CD4-positive, CD25-positive, alpha-beta regulatory T cell (primary cell): ENCODE data around the gene AMDHD1. TPM values are rescaled to one million over a fixed set of nuclear protein-coding genes. Genes with fewer than 3 reads are reported as not detected.

Source experiments
- ATAC-seq, 2 donors: fragments of 150-1000 bp; cut with Tn5 transposase; one replicate each; pipeline ENCODE4 v1.10.0; 2021; ENCODE audit warnings: low read depth in 2 of 2, moderate number of reproducible peaks in 2 of 2, moderate library complexity in 1 of 2
- DNase-seq, 3 donors: peaks; one replicate each; pipeline versions ENCODE4 v3.0.0 to v3.0.0-alpha.2; 2012 to 2022; ENCODE audit warnings: mixed read lengths in 1 of 3
- H3K27ac ChIP-seq: one replicate; pipeline ENCODE4 v1.7.0; 2013; ENCODE audit warnings: mild to moderate bottlenecking, low read length; ENCODE audit not compliant: insufficient read depth, poor library complexity, severe bottlenecking
- H3K27me3 ChIP-seq: one replicate; pipeline ENCODE4 v1.7.0; 2013; ENCODE audit warnings: low read length; ENCODE audit not compliant: control insufficient read depth, insufficient read depth
- H3K36me3 ChIP-seq: one replicate; pipeline ENCODE4 v1.7.0; 2013; ENCODE audit warnings: mild to moderate bottlenecking, low read length, moderate library complexity; ENCODE audit not compliant: control insufficient read depth, insufficient read depth
- H3K4me1 ChIP-seq: 2 replicates; pipeline ENCODE4 v1.7.0; 2013; ENCODE audit warnings: mild to moderate bottlenecking, low read length; ENCODE audit not compliant: insufficient read depth, control insufficient read depth, poor library complexity, severe bottlenecking
- H3K4me3 ChIP-seq: one replicate; pipeline ENCODE4 v1.7.0; 2013; ENCODE audit warnings: low read depth, mild to moderate bottlenecking, low read length, moderate library complexity
- H3K9me3 ChIP-seq, 2 experiments: 1 replicate in 1 of 2; 2 replicates in 1 of 2; pipeline ENCODE4 v1.7.0; 2013; ENCODE audit warnings: low read length in 2 of 2, mild to moderate bottlenecking in 1 of 2, moderate library complexity in 1 of 2; ENCODE audit not compliant: control insufficient read depth in 2 of 2
- H3K27ac Mint-ChIP-seq, 3 donors: one replicate each; pipeline ENCODE4 v1.8.0; 2020 to 2022; ENCODE audit warnings: mild to moderate bottlenecking in 3 of 3, mixed read lengths in 3 of 3, moderate library complexity in 2 of 3
- H3K27me3 Mint-ChIP-seq: one replicate; pipeline ENCODE4 v1.8.0; 2022; ENCODE audit warnings: mild to moderate bottlenecking, mixed read lengths
- H3K36me3 Mint-ChIP-seq: one replicate; pipeline ENCODE4 v1.8.0; 2020; ENCODE audit warnings: mixed read lengths
- H3K4me1 Mint-ChIP-seq, 4 donors: one replicate each; pipeline ENCODE4 v1.8.0; 2020 to 2022; ENCODE audit warnings: mixed read lengths in 4 of 4, mild to moderate bottlenecking in 1 of 4
- H3K4me3 Mint-ChIP-seq, 4 donors: one replicate each; pipeline ENCODE4 v1.8.0; 2020 to 2022; ENCODE audit warnings: mild to moderate bottlenecking in 4 of 4, mixed read lengths in 4 of 4, moderate library complexity in 3 of 4
- H3K9me3 Mint-ChIP-seq, 7 donors: one replicate each; pipeline ENCODE4 v1.8.0; 2020 to 2022; ENCODE audit warnings: mixed read lengths in 7 of 7, mild to moderate bottlenecking in 3 of 7, moderate library complexity in 2 of 7
- polyA plus RNA-seq, 4 donors: library from polyadenylated mRNA; unstranded; fragments of 300-500 nt; fragmentation: Illumina TruSeq; gene quantifications; one replicate each; pipeline ENCODE4 v1.2.3, GENCODE V29; 2021
- total RNA-seq: library from RNA; stranded (reverse); gene quantifications from one replicate; pipeline ENCODE4 v1.2.3, GENCODE V29; 2022

AMDHD1 gene
- total and polyA plus RNA-seq, 5 donors from 2014 or later, result 0.23 to 0.86 (median 0.67) TPM; not detected in 2

DNA sequence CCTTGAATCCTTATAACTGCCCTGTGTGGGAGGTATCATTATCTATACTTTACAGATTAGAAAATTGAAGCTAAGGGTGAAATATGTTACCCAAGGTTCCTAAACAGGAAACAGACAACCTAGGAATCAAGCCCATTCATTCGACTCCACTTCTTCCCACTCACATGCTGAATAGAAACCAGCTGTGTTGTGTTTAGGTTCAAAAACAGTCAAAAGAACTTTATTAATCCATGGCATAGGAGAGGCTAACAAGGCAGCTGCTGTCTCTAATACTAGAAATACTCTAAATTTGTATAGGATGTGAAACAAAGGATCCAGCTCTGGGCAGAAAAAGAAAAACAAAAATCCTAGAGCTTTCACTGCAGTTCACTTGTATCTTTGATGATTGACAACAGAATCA is 9.9 kb downstream of the AMDHD1 start:
- H3K27me3 Mint-ChIP-seq, result peaks cover 4% of the 10 kb centered on the region
- no peak overlapping the region for H3K27ac ChIP-seq
- no peak overlapping the region for H3K27ac Mint-ChIP-seq
- peaks cover 3% of the 10 kb centered on the region for H3K27me3 ChIP-seq
- H3K4me1 Mint-ChIP-seq, result no peaks in the 10 kb centered on the region
- peaks cover 0 to 3% (median 0%) of the 10 kb centered on the region in 7 donors for H3K9me3 Mint-ChIP-seq
- no peak for DNase-seq
- H3K36me3 Mint-ChIP-seq, result peaks cover 6% of the 10 kb centered on the region
- H3K36me3 ChIP-seq, result no peaks in the 10 kb centered on the region
- H3K4me3 Mint-ChIP-seq, result no peak overlapping the region
- ATAC-seq, result no peak
- H3K9me3 ChIP-seq, result no peaks in the 10 kb centered on the region
- no peak overlapping the region for H3K4me3 ChIP-seq
- H3K4me1 ChIP-seq, result no peaks in the 10 kb centered on the region

DNA sequence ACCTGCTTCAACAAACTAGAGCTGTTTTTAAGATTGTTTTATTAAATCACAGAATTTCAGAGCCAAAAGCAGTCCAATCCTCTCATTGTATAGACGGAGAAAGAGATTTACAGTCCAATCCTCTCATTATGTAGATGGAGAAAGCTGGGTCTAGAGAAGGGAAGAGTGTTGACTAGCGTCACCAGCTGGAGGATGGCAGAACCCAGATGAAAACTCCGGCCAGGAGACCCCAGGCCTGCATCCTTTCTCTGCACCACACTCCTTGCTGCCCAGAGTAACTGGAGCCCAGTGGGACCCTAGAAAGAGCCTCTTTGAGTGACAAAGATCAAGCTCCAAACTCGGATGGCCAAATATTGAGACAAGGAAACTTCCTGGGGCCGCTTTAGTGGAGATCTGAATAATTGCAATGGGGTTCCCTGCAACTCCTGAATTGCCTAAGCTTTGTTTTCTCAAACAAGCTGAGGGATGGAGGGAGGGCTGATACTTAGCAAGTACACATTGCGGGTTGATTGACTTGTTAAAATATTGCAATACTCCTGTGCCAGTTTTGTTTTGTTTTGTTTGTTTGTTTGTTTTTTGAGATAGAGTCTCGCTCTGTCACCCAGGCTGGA is 12.5 kb downstream of the AMDHD1 start:
- peaks cover 8% of the 10 kb centered on the region for H3K27me3 Mint-ChIP-seq
- H3K9me3 Mint-ChIP-seq, result peaks cover 0 to 3% (median 0%) of the 10 kb centered on the region in 7 donors
- no peak overlapping the region for H3K27ac ChIP-seq
- ATAC-seq (no peak), DNase-seq (no peak)
- H3K36me3 ChIP-seq, result no peaks in the 10 kb centered on the region
- H3K4me1 ChIP-seq, result no peaks in the 10 kb centered on the region
- no peaks in the 10 kb centered on the region for H3K9me3 ChIP-seq
- H3K27me3 ChIP-seq, result peaks cover 3% of the 10 kb centered on the region
- no peaks in the 10 kb centered on the region for H3K4me1 Mint-ChIP-seq
- peaks cover 6% of the 10 kb centered on the region for H3K36me3 Mint-ChIP-seq
- H3K4me3 ChIP-seq, result no peak overlapping the region
- H3K4me3 Mint-ChIP-seq, result no peak overlapping the region
- no peak overlapping the region for H3K27ac Mint-ChIP-seq

DNA sequence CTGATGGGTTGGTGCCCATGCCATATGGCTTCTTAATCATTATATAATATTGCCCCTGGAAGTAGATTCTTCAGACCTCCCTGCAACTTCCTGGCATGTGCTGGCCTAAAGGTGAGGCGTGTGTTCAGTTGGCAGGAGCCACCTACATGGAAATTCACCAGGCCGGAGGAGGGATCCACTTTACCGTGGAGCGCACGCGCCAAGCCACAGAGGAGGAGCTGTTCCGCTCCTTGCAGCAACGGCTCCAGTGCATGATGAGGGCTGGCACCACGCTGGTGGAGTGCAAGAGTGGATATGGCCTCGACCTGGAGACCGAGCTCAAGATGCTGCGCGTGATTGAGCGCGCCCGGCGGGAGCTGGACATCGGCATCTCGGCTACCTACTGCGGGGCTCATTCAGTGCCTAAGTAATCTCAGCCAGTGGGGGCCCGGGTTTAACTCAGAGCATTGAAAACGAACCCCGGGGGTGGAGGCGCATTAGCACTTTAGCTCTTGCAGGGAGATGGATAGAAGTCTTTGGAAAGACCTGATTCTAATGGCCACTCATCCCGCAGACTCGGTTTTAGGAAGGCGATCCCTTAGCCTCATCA is 13.5 kb downstream of the AMDHD1 start:
- ATAC-seq (no peak), DNase-seq (no peak)
- no peaks in the 10 kb centered on the region for H3K9me3 Mint-ChIP-seq
- no peaks in the 10 kb centered on the region for H3K9me3 ChIP-seq
- no peak overlapping the region for H3K27ac ChIP-seq
- H3K27me3 Mint-ChIP-seq, result peaks cover 12% of the 10 kb centered on the region
- no peaks in the 10 kb centered on the region for H3K4me1 Mint-ChIP-seq
- H3K4me3 ChIP-seq, result no peak overlapping the region
- H3K4me1 ChIP-seq, result no peaks in the 10 kb centered on the region
- peaks cover 3% of the 10 kb centered on the region for H3K27me3 ChIP-seq
- H3K4me3 Mint-ChIP-seq, result no peak overlapping the region
- no peaks in the 10 kb centered on the region for H3K36me3 ChIP-seq
- H3K36me3 Mint-ChIP-seq, result peaks cover 9% of the 10 kb centered on the region
- H3K27ac Mint-ChIP-seq, result no peak overlapping the region

DNA sequence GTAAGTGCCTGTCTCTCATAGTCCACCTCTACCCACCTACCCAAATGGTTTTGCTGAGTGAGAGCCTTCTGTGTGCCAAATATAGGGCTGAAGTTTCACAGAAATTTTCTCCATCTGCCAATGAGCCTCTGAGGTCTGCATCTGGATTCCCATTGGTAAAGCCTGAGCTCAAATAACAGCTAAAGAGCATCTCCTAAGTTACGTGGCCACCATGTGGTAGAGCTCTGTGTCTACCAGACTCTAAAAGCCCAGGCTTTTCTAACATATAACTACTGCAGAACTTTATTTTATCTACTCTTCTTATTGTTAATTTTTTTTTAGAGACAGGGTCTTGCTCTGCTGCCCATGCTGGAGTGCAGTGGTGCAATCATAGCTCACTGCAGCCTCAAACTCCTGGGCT is 16.0 kb downstream of the AMDHD1 start:
- Histone ChIP-seq H3K9me3 (no peaks in the 10 kb centered on the region), H3K36me3 (no peaks in the 10 kb centered on the region), H3K27me3 (no peaks in the 10 kb centered on the region), H3K4me1 (no peaks in the 10 kb centered on the region), H3K27ac (no peak overlapping the region), H3K4me3 (no peak overlapping the region)
- peak overlapping the region in 1 of 3 donors; percentile 33 for H3K27ac Mint-ChIP-seq
- H3K4me1 Mint-ChIP-seq, result no peaks in the 10 kb centered on the region
- H3K36me3 Mint-ChIP-seq, result peaks cover 10% of the 10 kb centered on the region
- no peak overlapping the region for H3K4me3 Mint-ChIP-seq
- no peaks in the 10 kb centered on the region for H3K9me3 Mint-ChIP-seq
- peak in 1 of 3 donors; percentile 17 for DNase-seq
- ATAC-seq, result no peak
- peaks cover 13% of the 10 kb centered on the region for H3K27me3 Mint-ChIP-seq

DNA sequence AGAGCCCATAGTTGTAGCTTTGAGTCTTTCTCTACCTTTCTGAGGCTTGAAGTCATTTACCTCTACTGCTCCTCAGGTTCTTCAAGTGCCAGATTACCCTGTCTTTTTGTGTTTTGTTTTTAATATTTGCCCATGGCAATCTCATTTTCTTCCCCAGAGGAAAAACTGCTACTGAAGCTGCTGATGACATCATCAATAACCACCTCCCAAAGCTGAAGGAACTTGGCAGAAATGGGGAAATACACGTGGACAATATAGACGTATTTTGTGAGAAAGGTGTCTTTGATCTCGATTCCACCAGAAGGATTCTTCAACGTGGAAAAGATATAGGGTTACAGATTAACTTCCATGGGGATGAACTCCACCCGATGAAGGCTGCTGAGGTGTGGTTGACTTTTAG is 17.1 kb downstream of the AMDHD1 start:
- no peaks in the 10 kb centered on the region for H3K9me3 ChIP-seq

DNA sequence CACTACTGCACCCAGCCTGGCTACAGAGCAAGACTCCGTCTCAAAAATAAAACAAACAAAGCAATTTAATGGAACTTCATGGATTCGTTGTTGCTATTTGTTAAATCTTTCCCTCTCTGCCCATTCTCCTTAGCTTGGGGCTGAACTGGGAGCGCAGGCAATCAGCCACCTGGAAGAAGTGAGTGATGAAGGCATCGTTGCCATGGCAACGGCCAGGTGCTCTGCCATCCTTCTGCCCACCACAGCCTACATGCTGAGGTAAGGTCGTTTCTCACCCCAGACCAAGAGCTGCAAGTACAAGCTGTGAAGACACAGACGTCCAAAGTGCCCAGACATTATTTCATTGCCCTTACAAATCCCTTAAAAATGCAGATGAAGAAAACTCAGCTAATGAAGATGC is 19.1 kb downstream of the AMDHD1 start:
- no peaks in the 10 kb centered on the region for H3K9me3 ChIP-seq
- H3K27ac ChIP-seq, result no peak overlapping the region
- DNase-seq (no peak), ATAC-seq (no peak)
- no peak overlapping the region for H3K27ac Mint-ChIP-seq
- peaks cover 26% of the 10 kb centered on the region for H3K27me3 Mint-ChIP-seq
- no peak overlapping the region for H3K4me3 Mint-ChIP-seq
- no peaks in the 10 kb centered on the region for H3K4me1 ChIP-seq
- no peak overlapping the region for H3K4me3 ChIP-seq
- peaks cover 16% of the 10 kb centered on the region for H3K36me3 Mint-ChIP-seq
- no peaks in the 10 kb centered on the region for H3K9me3 Mint-ChIP-seq
- no peaks in the 10 kb centered on the region for H3K27me3 ChIP-seq
- H3K36me3 ChIP-seq, result peaks cover 8% of the 10 kb centered on the region
- H3K4me1 Mint-ChIP-seq, result peaks cover 0 to 2% (median 0%) of the 10 kb centered on the region in 4 donors

More for the DNA sequence above, 17.1 kb downstream of the AMDHD1 start:
- Histone ChIP-seq H3K36me3 (no peaks in the 10 kb centered on the region), H3K4me1 (no peaks in the 10 kb centered on the region), H3K27ac (no peak overlapping the region), H3K27me3 (no peaks in the 10 kb centered on the region), H3K4me3 (no peak overlapping the region)
- peaks cover 10% of the 10 kb centered on the region for H3K36me3 Mint-ChIP-seq
- no peaks in the 10 kb centered on the region for H3K9me3 Mint-ChIP-seq
- DNase-seq (no peak), ATAC-seq (no peak)
- H3K4me3 Mint-ChIP-seq, result no peak overlapping the region
- peaks cover 19% of the 10 kb centered on the region for H3K27me3 Mint-ChIP-seq
- H3K4me1 Mint-ChIP-seq, result no peaks in the 10 kb centered on the region
- H3K27ac Mint-ChIP-seq, result no peak overlapping the region

DNA sequence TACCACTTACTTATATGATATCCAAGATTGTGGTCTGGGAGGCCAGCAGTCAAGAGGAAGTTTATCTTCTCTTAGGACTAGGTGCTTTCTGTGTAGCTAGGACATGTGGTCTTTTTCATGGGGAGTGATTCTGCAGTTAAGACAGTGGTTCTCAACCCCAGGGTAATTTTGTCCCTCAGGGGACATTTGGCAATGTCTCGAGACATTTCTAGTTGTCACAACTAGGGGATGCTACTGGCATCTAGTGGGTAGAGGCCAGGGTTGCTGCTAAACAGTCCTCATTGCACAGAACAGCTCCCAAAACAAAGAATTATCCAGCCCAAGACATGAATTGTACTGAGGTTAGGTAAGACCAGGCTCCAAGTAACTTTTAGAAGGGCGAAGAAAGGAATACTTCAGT is 20.0 kb downstream of the AMDHD1 start:
- no peak overlapping the region for H3K4me3 ChIP-seq
- Mint-ChIP-seq H3K9me3 (no peaks in the 10 kb centered on the region), H3K27ac (peak overlapping the region in 1 of 3 donors; percentile 45), H3K36me3 (peaks cover 17% of the 10 kb centered on the region), H3K4me1 (peaks cover 0 to 2% (median 0%) of the 10 kb centered on the region in 4 donors), H3K4me3 (no peak overlapping the region), H3K27me3 (peaks cover 23% of the 10 kb centered on the region)
- H3K27me3 ChIP-seq, result no peaks in the 10 kb centered on the region
- H3K27ac ChIP-seq, result no peak overlapping the region
- H3K4me1 ChIP-seq, result no peaks in the 10 kb centered on the region
- H3K9me3 ChIP-seq, result no peaks in the 10 kb centered on the region
- ATAC-seq (no peak), DNase-seq (peak in 1 of 3 donors; percentile 17)
- peaks cover 8% of the 10 kb centered on the region for H3K36me3 ChIP-seq
